GM21515 (cell line): ENCODE measurements around the gene SLC31A2.

Experiments
- ATAC-seq: cut with Tn5 transposase; IDR thresholded peaks from one replicate; pipeline ENCODE4 v1.9.1; 2021; ENCODE audit not compliant: unreplicated experiment

The SLC31A2 gene

DNA sequence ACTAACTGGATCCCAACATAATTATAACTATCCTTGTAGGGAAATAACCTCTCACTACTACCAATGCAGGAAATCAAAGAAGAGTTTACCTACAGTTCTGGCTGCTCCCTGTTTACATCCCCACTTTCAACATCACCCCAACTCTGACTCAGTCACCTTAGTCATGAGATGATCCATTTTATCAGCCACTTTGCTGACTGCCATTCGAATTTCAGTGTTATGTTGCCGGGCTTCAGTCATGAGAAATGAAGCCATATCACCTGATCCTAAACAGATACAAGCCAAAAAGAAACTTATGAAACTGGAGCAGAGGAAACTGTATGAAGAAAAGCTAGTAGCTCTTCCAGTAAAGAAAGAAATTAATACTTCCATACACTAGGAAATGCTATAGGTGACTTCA, 33.7 kb downstream of the SLC31A2 start:
- no peak for ATAC-seq

DNA sequence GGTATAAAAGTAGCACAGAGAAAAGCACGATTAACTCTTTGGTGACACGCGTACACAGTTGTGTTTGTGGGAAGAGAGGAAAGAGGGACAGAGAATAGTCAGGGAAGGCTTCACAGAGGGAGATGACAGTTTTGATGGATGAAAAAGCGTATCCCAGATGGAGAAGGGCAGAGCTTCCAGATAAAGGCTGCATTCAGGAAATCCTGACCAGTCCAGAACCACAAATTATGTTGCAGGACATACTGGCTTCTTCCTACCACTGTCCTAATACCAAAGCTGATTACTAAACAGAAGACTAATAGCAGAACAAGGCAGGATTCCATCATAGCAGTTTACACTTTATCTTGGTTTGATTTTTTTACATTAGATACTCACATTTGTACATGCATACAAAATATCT, 34.5 kb downstream of the SLC31A2 start:
- no peak for ATAC-seq

GRCh38 chr9:113186137-113186755, 35.4 kb downstream of the SLC31A2 start:
- ATAC-seq, result no peak

GRCh38 chr9:113187929-113188595, 37.3 kb downstream of the SLC31A2 start:
- ATAC-seq, result no peak

GRCh38 chr9:113192455-113192854, 41.6 kb downstream of the SLC31A2 start:
- no peak for ATAC-seq

GRCh38 chr9:113199683-113200329, 49.0 kb downstream of the SLC31A2 start:
- ATAC-seq, result no peak

DNA sequence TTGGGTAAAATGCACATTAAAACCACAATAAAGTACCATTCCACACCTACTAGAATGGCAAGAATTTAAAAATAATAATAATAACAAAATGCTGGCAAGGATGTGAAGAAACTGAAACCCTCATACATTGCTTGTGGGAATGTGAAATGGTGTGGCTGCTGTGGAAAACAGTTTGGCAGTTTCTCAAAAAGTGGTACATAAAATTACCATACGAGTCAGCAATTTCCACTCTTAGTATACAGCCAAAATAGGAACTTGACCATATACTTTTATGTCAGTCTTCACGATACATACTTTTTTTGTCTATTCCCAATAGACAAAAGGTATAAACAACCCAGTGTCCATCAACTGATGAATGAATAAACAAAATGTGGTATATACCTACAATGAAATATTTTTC, 54.6 kb downstream of the SLC31A2 start:
- ATAC-seq, result no peak

- ATAC-seq, result no peak
Observed at GRCh38 chr9:113205861-113206260, 55.1 kb downstream of the SLC31A2 start.

GRCh38 chr9:113210815-113211214, 60.0 kb downstream of the SLC31A2 start:
- no peak for ATAC-seq
